Sigmoid colon (tissue), 4 donors: ENCODE results near the gene OSTC.

ENCODE experiments used
- CTCF ChIP-seq, 4 experiments: fragments of 450-650 bp in 3 of 4; fragments of 200-600 bp in 1 of 4; IDR thresholded peaks; one replicate each; pipeline ENCODE4 v1.5.1; 2016 to 2019; ENCODE audit warnings: antibody characterized with exemption in 4 of 4, mild to moderate bottlenecking in 3 of 4, moderate library complexity in 2 of 4
- EP300 ChIP-seq, 4 donors: sonication (generic); formaldehyde crosslinking; IDR thresholded peaks; one replicate each; pipeline ENCODE4 v1.6.1; 2017; ENCODE audit warnings: antibody characterized with exemption in 4 of 4
- POLR2A ChIP-seq, 2 donors: fragments of 450-650 bp; IDR thresholded peaks; one replicate each; pipeline ENCODE4 v1.6.1; 2016; ENCODE audit warnings: antibody characterized with exemption in 2 of 2, mild to moderate bottlenecking in 2 of 2, moderate library complexity in 2 of 2
- POLR2AphosphoS5 ChIP-seq, 4 donors: sonication (generic); formaldehyde crosslinking; IDR thresholded peaks; one replicate each; pipeline ENCODE4 v1.6.1; 2017; ENCODE audit warnings: antibody characterized with exemption in 4 of 4

GRCh38 chr4:108674356-108674977 is 24.1 kb downstream of the OSTC start:
- TF ChIP-seq CTCF (IDR thresholded peaks at IDR 0.05) (no peak), POLR2AphosphoS5 (IDR thresholded peaks at IDR 0.05) (no peak), EP300 (IDR thresholded peaks at IDR 0.05) (no peak), POLR2A (IDR thresholded peaks at IDR 0.05) (no peak)
